ENCODE data around the gene CGB1. TPM values are rescaled to one million over a fixed set of nuclear protein-coding genes. Genes with fewer than 3 reads are reported as not detected.

Gene CGB1
- total and polyA plus RNA-seq, 2 of the 13 experiments (the other 11 are each of a cell fraction or from before 2014, with no cell fraction given), result not detected

- TF ChIP-seq ZUFSP (CRISPR knock-in tag; IDR thresholded peaks at IDR 0.05; ENCODE audit: borderline replicate concordance), result no peak
- no peak for TF ChIP-seq ZNF580 (CRISPR knock-in tag; IDR thresholded peaks at IDR 0.05; ENCODE audit: borderline replicate concordance, low read depth)
- TF ChIP-seq ZNF781 (CRISPR knock-in tag; IDR thresholded peaks at IDR 0.05; ENCODE audit: borderline replicate concordance, not compliant biosample characterization), result peak; percentile 38
- no peak for TF ChIP-seq LCORL (IDR thresholded peaks at IDR 0.05)
- TF ChIP-seq LCORL (CRISPR knock-in tag; IDR thresholded peaks at IDR 0.05), result peak; percentile 37; the same call in 1 of the 2 replicates
- no peak for TF ChIP-seq SETDB1 (CRISPR knock-in tag; IDR thresholded peaks at IDR 0.05; ENCODE audit: borderline replicate concordance)
- TF ChIP-seq ZFP1 (CRISPR knock-in tag; IDR thresholded peaks at IDR 0.05), result 0 out of 2 replicates have a peak, but pooled peaks have one; percentile 47
- TF ChIP-seq, protein P1, sequence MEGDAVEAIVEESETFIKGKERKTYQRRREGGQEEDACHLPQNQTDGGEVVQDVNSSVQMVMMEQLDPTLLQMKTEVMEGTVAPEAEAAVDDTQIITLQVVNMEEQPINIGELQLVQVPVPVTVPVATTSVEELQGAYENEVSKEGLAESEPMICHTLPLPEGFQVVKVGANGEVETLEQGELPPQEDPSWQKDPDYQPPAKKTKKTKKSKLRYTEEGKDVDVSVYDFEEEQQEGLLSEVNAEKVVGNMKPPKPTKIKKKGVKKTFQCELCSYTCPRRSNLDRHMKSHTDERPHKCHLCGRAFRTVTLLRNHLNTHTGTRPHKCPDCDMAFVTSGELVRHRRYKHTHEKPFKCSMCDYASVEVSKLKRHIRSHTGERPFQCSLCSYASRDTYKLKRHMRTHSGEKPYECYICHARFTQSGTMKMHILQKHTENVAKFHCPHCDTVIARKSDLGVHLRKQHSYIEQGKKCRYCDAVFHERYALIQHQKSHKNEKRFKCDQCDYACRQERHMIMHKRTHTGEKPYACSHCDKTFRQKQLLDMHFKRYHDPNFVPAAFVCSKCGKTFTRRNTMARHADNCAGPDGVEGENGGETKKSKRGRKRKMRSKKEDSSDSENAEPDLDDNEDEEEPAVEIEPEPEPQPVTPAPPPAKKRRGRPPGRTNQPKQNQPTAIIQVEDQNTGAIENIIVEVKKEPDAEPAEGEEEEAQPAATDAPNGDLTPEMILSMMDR (CRISPR knock-in tag; IDR thresholded peaks at IDR 0.05), result peak; percentile 93
- peak; percentile 83; the same call in 1 of the 2 replicates for TF ChIP-seq RFXAP (CRISPR knock-in tag; IDR thresholded peaks at IDR 0.05; ENCODE audit: borderline replicate concordance)
- TF ChIP-seq TFDP2 (CRISPR knock-in tag; IDR thresholded peaks at IDR 0.05), result peak; percentile 58
- peak; percentile 32 for TF ChIP-seq AGO2 (optimal IDR thresholded peaks at IDR 0.05; ENCODE audit: low read depth, low read length)
- no peak; the same call in 1 of the 2 replicates for TF ChIP-seq PRDM4 (CRISPR knock-in tag; IDR thresholded peaks at IDR 0.05; ENCODE audit: borderline replicate concordance)
- TF ChIP-seq, protein P2, sequence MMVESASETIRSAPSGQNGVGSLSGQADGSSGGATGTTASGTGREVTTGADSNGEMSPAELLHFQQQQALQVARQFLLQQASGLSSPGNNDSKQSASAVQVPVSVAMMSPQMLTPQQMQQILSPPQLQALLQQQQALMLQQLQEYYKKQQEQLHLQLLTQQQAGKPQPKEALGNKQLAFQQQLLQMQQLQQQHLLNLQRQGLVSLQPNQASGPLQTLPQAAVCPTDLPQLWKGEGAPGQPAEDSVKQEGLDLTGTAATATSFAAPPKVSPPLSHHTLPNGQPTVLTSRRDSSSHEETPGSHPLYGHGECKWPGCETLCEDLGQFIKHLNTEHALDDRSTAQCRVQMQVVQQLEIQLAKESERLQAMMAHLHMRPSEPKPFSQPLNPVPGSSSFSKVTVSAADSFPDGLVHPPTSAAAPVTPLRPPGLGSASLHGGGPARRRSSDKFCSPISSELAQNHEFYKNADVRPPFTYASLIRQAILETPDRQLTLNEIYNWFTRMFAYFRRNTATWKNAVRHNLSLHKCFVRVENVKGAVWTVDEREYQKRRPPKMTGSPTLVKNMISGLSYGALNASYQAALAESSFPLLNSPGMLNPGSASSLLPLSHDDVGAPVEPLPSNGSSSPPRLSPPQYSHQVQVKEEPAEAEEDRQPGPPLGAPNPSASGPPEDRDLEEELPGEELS (CRISPR knock-in tag; IDR thresholded peaks at IDR 0.05), result peak; percentile 39; the same call in 1 of the 2 replicates
- no peak for TF ChIP-seq ATAD3A (CRISPR knock-in tag; IDR thresholded peaks at IDR 0.05)
- 0 out of 2 replicates have a peak, but pooled peaks have one; percentile 45 for TF ChIP-seq ETV6 (CRISPR knock-in tag; conservative IDR thresholded peaks at IDR 0.05)
Measured at GRCh38 chr19:48993175-48994034, 43.3 kb downstream of the CGB1 start, which contains the start of the genes GYS1 and RUVBL2 (continued).
